GM12892 (cell line): ENCODE measurements around the gene KRTAP10-3.

ENCODE experiments used
- POLR2A ChIP-seq: IDR thresholded peaks from 2 replicates; pipeline ENCODE4 v1.6.1; 2011; ENCODE audit warnings: low read depth, low read length, control low read depth
- POLR2AphosphoS5 ChIP-seq: IDR thresholded peaks from 2 replicates; pipeline ENCODE4 v1.6.1; 2011; ENCODE audit warnings: low read depth, low read length, control low read depth

- no peak for TF ChIP-seq POLR2A
- TF ChIP-seq POLR2AphosphoS5, result no peak
Observed at GRCh38 chr21:44519346-44520325, 39.0 kb downstream of the KRTAP10-3 start.
